Endothelial cell of umbilical vein (primary cell): ENCODE results near the gene PUS7L. TPM values are rescaled to one million over a fixed set of nuclear protein-coding genes. Genes with fewer than 3 reads are reported as not detected.

ENCODE experiments used
- BruUV-seq: library from RNA; stranded (reverse); fragments of 400-500 nt; replicated peaks from 2 replicates; lab custom pipeline; 2021; lab: Mats Ljungman, UMichigan
- CTCF ChIA-PET: fragments of 300-600, 350-600 bp; sonication (Branson Sonifier 250); formaldehyde crosslinking; loops from one replicate; lab custom pipeline; 2021; ENCODE audit warnings: antibody characterized with exemption, inconsistent platforms; lab: Charles Lee
- POLR2A ChIA-PET: fragments of 300-600, 350-600 bp; sonication (Branson Sonifier 250); formaldehyde crosslinking; loops from one replicate; lab custom pipeline; 2021; ENCODE audit warnings: antibody characterized with exemption, inconsistent platforms; lab: Charles Lee
- DNase-seq: peaks from one replicate; pipeline ENCODE4 v3.0.0-alpha.2; 2011; ENCODE audit warnings: low read depth, low spot score
- FAIRE-seq: peaks from 2 replicates; lab custom pipeline; 2011; peaks lifted over from hg19 to GRCh38; lab: Jason Lieb, UNC
- H2AFZ ChIP-seq: 2 replicates; pipeline ENCODE4 v1.6.0; 2012; ENCODE audit warnings: low read depth, low read length, control low read depth, inconsistent platforms
- H3K27ac ChIP-seq: 2 replicates; pipeline ENCODE4 v1.5.1; 2011; ENCODE audit warnings: low read depth, mild to moderate bottlenecking, control low read depth, low read length, moderate library complexity; ENCODE audit not compliant: insufficient read depth
- H3K27me3 ChIP-seq, 2 experiments: 2 replicates each; pipeline versions ENCODE4 v1.6.0 to v1.6.1; 2011; ENCODE audit warnings: low read length in 2 of 2, mixed read lengths in 1 of 2; ENCODE audit not compliant: control insufficient read depth in 2 of 2, insufficient read depth in 2 of 2
- H3K36me3 ChIP-seq, 2 experiments: 2 replicates in 1 of 2; 3 replicates in 1 of 2; pipeline ENCODE4 v1.5.1; 2011; ENCODE audit warnings: low read length in 2 of 2, mild to moderate bottlenecking in 1 of 2, moderate library complexity in 1 of 2; ENCODE audit not compliant: control insufficient read depth in 2 of 2, insufficient read depth in 2 of 2; ENCODE audit errors: extremely low read depth in 1 of 2
- H3K4me1 ChIP-seq: 3 replicates; pipeline ENCODE4 v1.5.1; 2011; ENCODE audit warnings: mild to moderate bottlenecking, low read length; ENCODE audit not compliant: control insufficient read depth, insufficient read depth; ENCODE audit errors: extremely low read depth
- H3K4me2 ChIP-seq: 2 replicates; pipeline ENCODE4 v1.6.1; 2011; ENCODE audit warnings: low read length, control low read depth, mixed read lengths; ENCODE audit not compliant: insufficient read depth
- H3K4me3 ChIP-seq, 3 experiments: fragments of 200-600 bp in 1 of 3; sonication (generic), shearing (Covaris generic) in 1 of 3; replicated peaks in 1 of 3; 2 replicates each; pipeline ENCODE4 v1.5.1; 2011 to 2016; ENCODE audit warnings: control low read depth in 3 of 3, low read length in 3 of 3, mild to moderate bottlenecking in 2 of 3, inconsistent platforms in 1 of 3, low read depth in 1 of 3, moderate library complexity in 1 of 3; ENCODE audit not compliant: insufficient read depth in 1 of 3
- H3K79me2 ChIP-seq: 2 replicates; pipeline ENCODE4 v1.6.0; 2012; ENCODE audit warnings: low read length, inconsistent platforms; ENCODE audit not compliant: control insufficient read depth, insufficient read depth
- H3K9ac ChIP-seq: replicated peaks from 2 replicates; pipeline ENCODE3; 2011; ENCODE audit warnings: low read length, control low read depth; ENCODE audit not compliant: insufficient read depth; ENCODE audit errors: extremely low read depth
- H3K9me1 ChIP-seq: replicated peaks from 3 replicates; pipeline ENCODE4 v1.6.0; 2011; ENCODE audit warnings: mild to moderate bottlenecking, low read length; ENCODE audit not compliant: control insufficient read depth, insufficient read depth; ENCODE audit errors: extremely low read depth
- H3K9me3 ChIP-seq: replicated peaks from 2 replicates; pipeline ENCODE4 v1.5.1; 2012; ENCODE audit warnings: low read length, inconsistent platforms; ENCODE audit not compliant: control insufficient read depth, insufficient read depth
- H4K20me1 ChIP-seq: replicated peaks from 2 replicates; pipeline ENCODE3; 2011; ENCODE audit warnings: mild to moderate bottlenecking, low read length; ENCODE audit not compliant: control insufficient read depth, insufficient read depth; ENCODE audit errors: extremely low read depth
- CTCF ChIP-seq, 2 donors: IDR thresholded peaks; 1 replicate in 1 of 2; 2 replicates in 1 of 2; pipeline ENCODE4 v1.5.1; 2011; ENCODE audit warnings: low read length in 2 of 2, mild to moderate bottlenecking in 2 of 2, moderate library complexity in 2 of 2, control low read depth in 1 of 2, inconsistent platforms in 1 of 2, low read depth in 1 of 2; ENCODE audit not compliant: insufficient read depth in 1 of 2; ENCODE audit errors: extremely low read depth in 1 of 2
- EZH2 ChIP-seq: IDR thresholded peaks from 2 replicates; pipeline ENCODE4 v1.6.1; 2012; ENCODE audit warnings: borderline replicate concordance, low read depth, mild to moderate bottlenecking, moderate library complexity, low read length, inconsistent platforms; ENCODE audit not compliant: severe bottlenecking
- FOS ChIP-seq: IDR thresholded peaks from 2 replicates; pipeline ENCODE4 v1.6.1; 2011; ENCODE audit warnings: mild to moderate bottlenecking, low read length, moderate library complexity, borderline replicate concordance; ENCODE audit not compliant: insufficient read depth
- GATA2 ChIP-seq: IDR thresholded peaks from 2 replicates; pipeline ENCODE4 v1.7.0; 2011; ENCODE audit warnings: low read depth, mild to moderate bottlenecking, moderate library complexity, mixed read lengths, low read length; ENCODE audit not compliant: insufficient read length, insufficient read depth
- JUN ChIP-seq: IDR thresholded peaks from 2 replicates; pipeline ENCODE4 v1.6.1; 2011; ENCODE audit warnings: borderline replicate concordance, low read depth; ENCODE audit not compliant: insufficient read length, insufficient read depth
- MAX ChIP-seq: IDR thresholded peaks from 2 replicates; pipeline ENCODE4 v1.6.1; 2011; ENCODE audit not compliant: insufficient read depth, insufficient read length
- MYC ChIP-seq: IDR thresholded peaks from one replicate; pipeline ENCODE4 v1.6.1; 2011; ENCODE audit warnings: mild to moderate bottlenecking, low read depth, low read length
- POLR2A ChIP-seq: IDR thresholded peaks from 2 replicates; pipeline ENCODE4 v1.6.1; 2012; ENCODE audit warnings: low read depth, mild to moderate bottlenecking, control low read depth, low read length
- POLR2AphosphoS5 ChIP-seq: IDR thresholded peaks from 2 replicates; pipeline ENCODE4 v1.6.1; 2012; ENCODE audit warnings: low read depth, mild to moderate bottlenecking, control low read depth, low read length, moderate library complexity; ENCODE audit not compliant: insufficient read depth
- dilution Hi-C: fragments of 300-500 bp; cut with MboI; formaldehyde crosslinking; loops from one replicate; pipeline ENCODE4 v1.15.0; 2019; ENCODE audit warnings: low sequenced_read_pairs; ENCODE audit not compliant: extremely low pct_ligation_motif_present
- intact Hi-C: fragments of 100-400 bp; cut with micrococcal nuclease; formaldehyde crosslinking; loops from one replicate; pipeline ENCODE4 v1.10.0; 2022
- polyA plus RNA-seq, 4 experiments: library from polyadenylated mRNA; depleted of rRNA in 3 of 4; stranded (reverse) in 3 of 4; unstranded in 1 of 4; fragments of >200 nt; gene quantifications; 2 replicates each; pipeline versions ENCODE4 v1.2.1 to v1.2.3, GENCODE V29; 2011 to 2012; ENCODE audit warnings: missing spikeins in 1 of 4
- total RNA-seq: library from RNA; stranded (reverse); gene quantifications from 2 replicates; pipeline ENCODE4 v1.2.3, GENCODE V29; 2021

PUS7L gene
- total and polyA plus RNA-seq, 2 donors (not counting 3 experiments of a cell fraction or from before 2014, with no cell fraction given): 1.8 to 13.1 TPM

- Histone ChIP-seq H3K9ac (no peak overlapping the region), H3K4me1 (no peaks in the 10 kb centered on the region), H3K4me2 (no peak overlapping the region), H3K27me3 (no peaks in the 10 kb centered on the region), H3K9me1 (no peaks in the 10 kb centered on the region), H3K9me3 (no peaks in the 10 kb centered on the region), H4K20me1 (no peaks in the 10 kb centered on the region), H3K27ac (no peak overlapping the region), H3K79me2 (no peaks in the 10 kb centered on the region), H3K4me3 (no peak overlapping the region), H3K36me3 (peaks cover 0 to 2% of the 10 kb centered on the region in 2 experiments), H2AFZ (no peak overlapping the region)
- intact Hi-C loops (no loop called here), dilution Hi-C loops (no loop called here)
- POLR2A ChIA-PET: no interaction called here
- CTCF ChIA-PET: no interaction called here
- FAIRE-seq (no peak), DNase-seq (no peak)
- no peak for TF ChIP-seq GATA2
- no peak for TF ChIP-seq FOS
- TF ChIP-seq CTCF (IDR thresholded peaks at IDR 0.05; ENCODE audit: extremely low read depth in 1 of 2, insufficient read depth in 1 of 2, low read depth in 1 of 2, low read length in 2 of 2): no peak
- no peak for TF ChIP-seq MYC
- no peak for TF ChIP-seq POLR2A
- no peak for TF ChIP-seq MAX
- no peak for TF ChIP-seq JUN
- TF ChIP-seq POLR2AphosphoS5: no peak
- no peak for TF ChIP-seq EZH2
- BruUV-seq: no TSS peak
These were observed 13.8 kb downstream of the PUS7L start for GRCh38 chr12:43744826-43745225.
